HG02981 (cell line): ENCODE measurements around the gene SH3BP2.
A peak's percentile ranks its signal among the peaks of the same experiment; 100 is the strongest.

Experiments
- ATAC-seq: cut with Tn5 transposase; IDR thresholded peaks from one replicate; pipeline ENCODE4 v1.9.1; 2021; ENCODE audit warnings: mild to moderate bottlenecking, moderate library complexity; ENCODE audit not compliant: unreplicated experiment

SH3BP2 gene

GRCh38 chr4:2790583-2791517 is 2.0 kb upstream of the SH3BP2 start:
- no peak for ATAC-seq

GRCh38 chr4:2791518-2792395 is 1.1 kb upstream of the SH3BP2 start:
- no peak for ATAC-seq

GRCh38 chr4:2792396-2792710 is 532 bp upstream of the SH3BP2 start:
- ATAC-seq = no peak

GRCh38 chr4:2793586-2794485 is 951 bp downstream of the SH3BP2 start:
- no peak for ATAC-seq

- no peak for ATAC-seq
Observed at GRCh38 chr4:2794486-2795299, 1.8 kb downstream of the SH3BP2 start.

GRCh38 chr4:2795300-2795892 is 2.5 kb downstream of the SH3BP2 start:
- no peak for ATAC-seq

- ATAC-seq = no peak
Observed at GRCh38 chr4:2795893-2796848, 3.3 kb downstream of the SH3BP2 start.

GRCh38 chr4:2796849-2797544 is 4.1 kb downstream of the SH3BP2 start:
- no peak for ATAC-seq

GRCh38 chr4:2797545-2798305 is 4.8 kb downstream of the SH3BP2 start:
- ATAC-seq = no peak

- peak; percentile 50 for ATAC-seq
Observed at GRCh38 chr4:2798399-2799223, 5.7 kb downstream of the SH3BP2 start.

GRCh38 chr4:2799224-2799911 is 6.5 kb downstream of the SH3BP2 start:
- ATAC-seq = no peak

GRCh38 chr4:2799971-2800690 is 7.2 kb downstream of the SH3BP2 start:
- ATAC-seq = no peak

- peak; percentile 35 for ATAC-seq
Observed at GRCh38 chr4:2800691-2801596, 8.1 kb downstream of the SH3BP2 start.
